ENCODE data around the gene CSNK1A1. TPM values are rescaled to one million over a fixed set of nuclear protein-coding genes. Genes with fewer than 3 reads are reported as not detected.
"Not testable (repeated sequence)": the region's sequence is repeated elsewhere in the genome, so short reads cannot be mapped to it uniquely, and the experiment has no call there.

The CSNK1A1 gene
- total RNA-seq, 1 donor from 2014 or later, result 176 TPM

DNA sequence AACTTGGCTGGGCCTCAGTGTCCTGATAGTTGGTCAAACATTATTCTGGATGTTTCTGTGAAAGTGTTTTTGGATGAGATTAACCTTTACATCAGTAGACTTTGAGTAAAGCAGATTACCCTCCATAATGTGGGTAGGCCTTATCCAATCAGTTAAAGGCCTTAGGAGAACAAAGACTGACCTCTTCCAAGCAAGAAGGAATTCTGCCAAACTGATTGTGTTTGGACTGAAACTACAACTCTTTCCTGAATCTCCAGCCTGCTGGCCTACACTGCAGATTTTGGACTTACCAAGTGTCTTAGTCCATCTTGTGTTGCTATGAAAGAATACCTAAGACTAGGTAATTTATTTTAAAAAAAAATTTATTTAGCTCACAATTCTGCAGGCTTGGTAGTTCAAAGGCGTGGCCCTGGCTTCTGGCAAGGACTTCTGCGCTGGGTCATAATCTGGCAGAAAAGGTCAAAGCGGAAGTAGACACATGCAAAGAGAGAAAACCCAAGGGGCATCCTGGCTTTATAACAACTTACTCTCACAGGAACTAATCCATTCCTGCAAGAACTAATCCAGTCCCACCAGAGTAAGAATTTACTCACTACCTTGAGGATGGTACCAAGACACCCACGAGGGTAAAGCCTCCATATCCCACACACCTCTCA lies 21.5 kb upstream of the CSNK1A1 start:
- DNase-seq (ENCODE audit: low read depth), result no peak
- TF ChIP-seq, protein P1, sequence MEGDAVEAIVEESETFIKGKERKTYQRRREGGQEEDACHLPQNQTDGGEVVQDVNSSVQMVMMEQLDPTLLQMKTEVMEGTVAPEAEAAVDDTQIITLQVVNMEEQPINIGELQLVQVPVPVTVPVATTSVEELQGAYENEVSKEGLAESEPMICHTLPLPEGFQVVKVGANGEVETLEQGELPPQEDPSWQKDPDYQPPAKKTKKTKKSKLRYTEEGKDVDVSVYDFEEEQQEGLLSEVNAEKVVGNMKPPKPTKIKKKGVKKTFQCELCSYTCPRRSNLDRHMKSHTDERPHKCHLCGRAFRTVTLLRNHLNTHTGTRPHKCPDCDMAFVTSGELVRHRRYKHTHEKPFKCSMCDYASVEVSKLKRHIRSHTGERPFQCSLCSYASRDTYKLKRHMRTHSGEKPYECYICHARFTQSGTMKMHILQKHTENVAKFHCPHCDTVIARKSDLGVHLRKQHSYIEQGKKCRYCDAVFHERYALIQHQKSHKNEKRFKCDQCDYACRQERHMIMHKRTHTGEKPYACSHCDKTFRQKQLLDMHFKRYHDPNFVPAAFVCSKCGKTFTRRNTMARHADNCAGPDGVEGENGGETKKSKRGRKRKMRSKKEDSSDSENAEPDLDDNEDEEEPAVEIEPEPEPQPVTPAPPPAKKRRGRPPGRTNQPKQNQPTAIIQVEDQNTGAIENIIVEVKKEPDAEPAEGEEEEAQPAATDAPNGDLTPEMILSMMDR (conservative IDR thresholded peaks at IDR 0.05; ENCODE audit: low read depth, low read length), result no peak
- no peak overlapping the region for H3K4me3 ChIP-seq (ENCODE audit: low read depth, low read length)

GRCh38 chr5:149572170-149572569 lies 20.9 kb upstream of the CSNK1A1 start:
- DNase-seq (ENCODE audit: low read depth), result no peak
- H3K4me3 ChIP-seq (ENCODE audit: low read depth, low read length), result no peak overlapping the region
- TF ChIP-seq, protein P1 (conservative IDR thresholded peaks at IDR 0.05; ENCODE audit: low read depth, low read length), result no peak

GRCh38 chr5:149567226-149567625 lies 16.0 kb upstream of the CSNK1A1 start:
- DNase-seq (ENCODE audit: low read depth), result no peak
- TF ChIP-seq, protein P1 (conservative IDR thresholded peaks at IDR 0.05; ENCODE audit: low read depth, low read length), result no peak

GRCh38 chr5:149564542-149565140 lies 13.4 kb upstream of the CSNK1A1 start:
- not testable (repeated sequence) for H3K4me3 ChIP-seq (ENCODE audit: low read depth, low read length); DNase-seq (ENCODE audit: low read depth)
- TF ChIP-seq, protein P1 (conservative IDR thresholded peaks at IDR 0.05; ENCODE audit: low read depth, low read length), result peak; percentile 57

More at GRCh38 chr5:149567226-149567625, 16.0 kb upstream of the CSNK1A1 start:
- H3K4me3 ChIP-seq (ENCODE audit: low read depth, low read length), result no peak overlapping the region

DNA sequence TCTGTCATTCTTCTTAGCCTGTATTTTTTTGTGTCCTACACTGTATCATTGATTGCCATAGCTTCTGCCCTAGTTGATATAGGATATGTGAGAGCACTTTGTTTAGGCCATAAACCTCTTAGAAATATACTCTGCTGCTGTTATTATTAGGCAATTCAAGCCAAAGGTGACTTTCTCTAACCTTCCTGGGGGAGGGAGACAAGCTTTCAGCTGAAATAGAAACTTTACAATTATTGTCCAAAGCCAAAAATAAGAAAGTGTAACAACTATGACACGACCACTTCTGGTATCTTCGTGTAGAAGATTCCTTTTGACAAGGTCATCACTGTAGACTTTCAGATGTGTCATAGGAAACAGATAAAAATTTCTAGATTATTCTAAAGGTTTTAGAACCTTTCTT lies 12.2 kb upstream of the CSNK1A1 start:
- DNase-seq (ENCODE audit: low read depth), result no peak
- no peak overlapping the region for H3K4me3 ChIP-seq (ENCODE audit: low read depth, low read length)
- TF ChIP-seq, protein P1 (conservative IDR thresholded peaks at IDR 0.05; ENCODE audit: low read depth, low read length), result no peak

GRCh38 chr5:149561848-149562247 lies 10.6 kb upstream of the CSNK1A1 start:
- peak; percentile 77 for DNase-seq (ENCODE audit: low read depth)
- no peak overlapping the region for H3K4me3 ChIP-seq (ENCODE audit: low read depth, low read length)
- TF ChIP-seq, protein P1 (conservative IDR thresholded peaks at IDR 0.05; ENCODE audit: low read depth, low read length), result no peak

DNA sequence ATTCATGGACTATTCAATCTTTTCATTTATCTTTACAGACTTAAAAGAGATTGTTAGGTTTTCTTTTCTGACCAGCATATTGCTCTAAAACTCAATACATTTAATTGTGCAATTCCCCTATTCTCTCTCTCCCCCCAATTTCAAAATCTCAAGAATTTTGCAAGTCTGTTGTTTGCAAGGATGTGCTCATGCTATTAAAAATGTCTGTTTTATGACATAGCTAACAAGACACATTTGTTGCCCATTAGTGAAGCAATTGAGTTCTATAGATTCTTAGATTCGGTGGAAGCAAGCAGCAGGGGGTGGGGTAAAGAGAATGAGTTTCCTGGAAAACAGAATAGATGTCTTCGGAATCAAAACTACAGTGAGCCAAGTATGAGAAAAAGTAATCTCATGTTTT lies 8.5 kb upstream of the CSNK1A1 start:
- TF ChIP-seq, protein P1 (conservative IDR thresholded peaks at IDR 0.05; ENCODE audit: low read depth, low read length), result no peak
- no peak for DNase-seq (ENCODE audit: low read depth)
- no peak overlapping the region for H3K4me3 ChIP-seq (ENCODE audit: low read depth, low read length)
